ENCODE measurements around the gene ACSM5.

ACSM5 gene, protein sequence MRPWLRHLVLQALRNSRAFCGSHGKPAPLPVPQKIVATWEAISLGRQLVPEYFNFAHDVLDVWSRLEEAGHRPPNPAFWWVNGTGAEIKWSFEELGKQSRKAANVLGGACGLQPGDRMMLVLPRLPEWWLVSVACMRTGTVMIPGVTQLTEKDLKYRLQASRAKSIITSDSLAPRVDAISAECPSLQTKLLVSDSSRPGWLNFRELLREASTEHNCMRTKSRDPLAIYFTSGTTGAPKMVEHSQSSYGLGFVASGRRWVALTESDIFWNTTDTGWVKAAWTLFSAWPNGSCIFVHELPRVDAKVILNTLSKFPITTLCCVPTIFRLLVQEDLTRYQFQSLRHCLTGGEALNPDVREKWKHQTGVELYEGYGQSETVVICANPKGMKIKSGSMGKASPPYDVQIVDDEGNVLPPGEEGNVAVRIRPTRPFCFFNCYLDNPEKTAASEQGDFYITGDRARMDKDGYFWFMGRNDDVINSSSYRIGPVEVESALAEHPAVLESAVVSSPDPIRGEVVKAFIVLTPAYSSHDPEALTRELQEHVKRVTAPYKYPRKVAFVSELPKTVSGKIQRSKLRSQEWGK

GRCh38 chr16:20409398-20410120 is at the start of gene ACSM5:
Gene ACSM5, plus strand, starts transcription at chr16:20409534. Its CDS starts 1,951 bp downstream, at chr16:20411485.
- no peak for DNase-seq (ENCODE audit: low read depth)

- no peak for DNase-seq (ENCODE audit: low read depth)
Measured at GRCh38 chr16:20359997-20360396, 49.3 kb upstream of the ACSM5 start.

DNA sequence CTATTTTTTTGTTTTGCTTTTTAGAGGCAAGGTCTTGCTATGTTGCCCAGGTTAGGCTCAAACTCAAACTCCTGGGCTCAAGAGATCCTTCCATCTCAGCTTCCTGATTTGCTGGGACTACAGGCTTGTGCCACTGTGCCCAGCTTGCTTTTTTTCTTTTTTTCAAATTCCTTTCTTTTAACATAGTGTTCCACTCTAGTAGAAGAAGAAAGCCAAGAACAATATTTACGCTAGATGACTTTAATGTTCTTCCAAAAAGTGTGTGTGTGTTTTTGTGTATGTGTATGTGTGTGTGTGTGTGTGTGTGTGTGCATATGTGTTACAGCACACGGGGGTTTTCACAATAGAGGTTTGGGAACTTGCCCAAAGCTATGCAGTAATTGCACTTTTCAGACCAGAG is 46.1 kb upstream of the ACSM5 start:
- DNase-seq (ENCODE audit: low read depth): no peak

GRCh38 chr16:20364051-20364450 is 45.3 kb upstream of the ACSM5 start:
- no peak for DNase-seq (ENCODE audit: low read depth)

DNA sequence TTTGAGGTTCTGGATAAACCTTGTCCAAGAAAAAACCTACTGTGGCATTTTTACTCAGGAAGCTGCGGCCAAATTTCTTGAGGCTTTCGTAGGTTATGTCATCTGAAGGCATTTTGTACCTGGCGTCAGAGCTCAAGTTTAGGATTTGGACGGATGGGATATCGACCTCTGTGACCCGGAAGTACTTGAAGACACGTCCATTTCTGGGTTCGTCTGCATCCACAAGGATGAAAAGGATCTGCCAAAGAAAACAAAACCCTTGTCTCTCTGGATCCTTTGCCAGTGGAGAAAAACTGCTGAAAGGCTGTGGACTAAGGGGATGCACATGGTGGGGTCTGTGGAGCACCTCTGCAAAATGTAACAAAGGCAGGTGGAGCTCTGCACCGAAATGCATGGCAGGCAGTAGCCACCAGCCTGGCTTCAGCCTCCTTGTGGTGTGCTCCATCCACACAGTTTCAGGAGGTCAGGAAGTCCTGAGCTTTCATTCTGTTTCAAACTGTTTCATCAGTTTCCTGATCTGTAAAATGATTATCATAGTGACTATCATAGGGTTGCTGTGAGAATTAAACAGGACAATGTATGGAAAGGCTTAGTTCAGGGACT is 39.8 kb upstream of the ACSM5 start:
- no peak for DNase-seq (ENCODE audit: low read depth)

GRCh38 chr16:20372701-20373100 is 36.6 kb upstream of the ACSM5 start:
- DNase-seq (ENCODE audit: low read depth): no peak

GRCh38 chr16:20377181-20377580 is 32.2 kb upstream of the ACSM5 start:
- no peak for DNase-seq (ENCODE audit: low read depth)

- DNase-seq (ENCODE audit: low read depth): no peak
Measured at GRCh38 chr16:20380782-20381181, 28.6 kb upstream of the ACSM5 start.

DNA sequence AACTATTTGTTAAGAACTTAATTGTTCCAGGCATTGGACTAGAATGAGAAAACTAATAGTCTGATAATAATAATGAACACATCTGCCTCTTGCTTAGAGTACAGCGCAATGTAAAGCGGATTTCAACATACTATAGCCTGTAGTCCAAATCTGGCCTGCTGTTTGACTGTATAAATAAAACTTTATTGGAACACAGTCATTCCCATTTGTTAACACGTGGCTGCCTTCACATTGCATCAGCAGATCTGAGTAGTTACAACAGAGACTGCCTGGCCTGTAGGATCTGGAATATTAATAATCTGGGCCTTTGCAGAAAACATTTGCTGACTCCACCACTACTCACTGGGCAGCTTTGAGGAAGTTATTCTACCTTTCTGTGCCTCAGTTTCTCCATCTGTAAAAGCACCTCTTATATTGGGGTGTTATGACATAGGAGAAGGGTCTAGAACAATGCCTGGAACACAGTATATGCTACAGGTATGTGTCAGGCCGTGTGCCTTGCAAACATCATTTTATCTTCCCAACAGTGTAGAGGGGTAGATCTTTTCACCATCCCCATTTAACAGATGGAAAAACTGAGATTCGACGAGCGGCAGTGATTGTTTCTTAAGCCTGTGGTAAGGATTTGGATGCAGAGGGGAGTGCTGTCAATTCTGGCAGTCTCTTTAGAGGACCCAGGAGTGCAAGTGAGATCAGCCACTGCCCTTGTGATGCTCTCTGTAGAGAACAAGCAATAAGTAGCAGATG is 27.0 kb upstream of the ACSM5 start:
- no peak for DNase-seq (ENCODE audit: low read depth)

GRCh38 chr16:20383106-20384029 is 26.0 kb upstream of the ACSM5 start:
- DNase-seq (ENCODE audit: low read depth): no peak

- DNase-seq (ENCODE audit: low read depth): peak; percentile 1
Measured at GRCh38 chr16:20385844-20386832, 23.2 kb upstream of the ACSM5 start.

DNA sequence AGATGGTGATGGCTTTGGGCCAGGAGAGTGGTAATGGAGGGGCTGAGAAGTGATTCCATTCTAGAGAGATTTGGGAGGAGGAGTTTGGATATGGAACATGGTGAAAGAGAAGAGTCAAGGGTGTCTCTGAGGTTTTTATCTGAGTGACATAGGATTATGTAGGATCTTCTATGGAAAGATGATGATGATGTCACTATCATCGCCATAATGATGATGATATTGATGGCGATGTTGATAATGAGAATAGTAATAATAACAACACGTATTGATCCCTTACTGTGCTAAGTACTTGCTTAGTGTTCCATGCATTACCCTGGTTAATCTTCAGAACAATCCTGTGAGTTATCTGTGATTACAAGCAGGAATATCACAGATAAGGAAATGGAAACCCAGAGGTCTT is 21.4 kb upstream of the ACSM5 start:
- no peak for DNase-seq (ENCODE audit: low read depth)

- no peak for DNase-seq (ENCODE audit: low read depth)
Measured at GRCh38 chr16:20388854-20389253, 20.5 kb upstream of the ACSM5 start.

- DNase-seq (ENCODE audit: low read depth): no peak
Measured at GRCh38 chr16:20391045-20391444, 18.3 kb upstream of the ACSM5 start.

- DNase-seq (ENCODE audit: low read depth): no peak
Measured at GRCh38 chr16:20393801-20394577, 15.3 kb upstream of the ACSM5 start.

GRCh38 chr16:20395946-20396345 is 13.4 kb upstream of the ACSM5 start:
- DNase-seq (ENCODE audit: low read depth): no peak

DNA sequence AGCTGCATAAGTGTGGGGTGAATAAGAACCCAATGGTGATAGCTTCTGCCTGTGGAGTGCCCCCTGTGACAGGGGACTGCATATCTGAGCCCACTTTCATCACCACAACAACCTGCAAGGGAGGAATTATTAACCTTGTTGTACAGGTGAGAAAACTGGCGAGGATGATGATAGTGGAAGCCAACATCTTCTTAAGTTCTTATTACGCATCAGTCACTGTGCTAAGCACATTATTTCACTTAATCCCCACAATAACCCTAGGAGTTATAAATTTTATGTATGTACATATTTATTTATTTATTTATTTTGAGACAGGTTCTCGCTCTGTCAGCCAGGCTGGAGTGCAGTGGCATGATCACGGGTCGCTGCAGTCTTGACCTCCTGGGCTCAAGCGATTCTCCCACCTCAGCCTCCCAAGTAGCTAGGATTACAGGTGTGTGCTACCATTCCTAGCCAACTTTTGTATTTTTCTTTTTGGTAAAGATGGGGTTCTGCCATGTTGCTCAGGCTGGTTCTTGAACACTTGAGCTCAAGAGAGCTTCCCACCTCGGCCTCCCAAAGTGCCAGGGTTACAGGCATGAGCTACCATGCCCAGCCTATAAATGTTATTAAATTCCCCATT is 12.4 kb upstream of the ACSM5 start:
- DNase-seq (ENCODE audit: low read depth): no peak

GRCh38 chr16:20397468-20398074 is 11.8 kb upstream of the ACSM5 start:
- DNase-seq (ENCODE audit: low read depth): no peak
